OCI-LY7 (cell line): ENCODE results near the gene BMP8B.

Experiments
- CTCF ChIP-seq: fragments of 200-600 bp; sonication (generic); conservative IDR thresholded peaks from 2 replicates; pipeline ENCODE4 v1.5.1; 2014; ENCODE audit warnings: mild to moderate bottlenecking, antibody characterized with exemption, low read length, moderate library complexity, mixed read lengths
- EZH2phosphoT487 ChIP-seq: fragments of 200-600 bp; sonication (generic); IDR thresholded peaks from 2 replicates; pipeline ENCODE4 v1.6.1; 2018; ENCODE audit warnings: low read depth, borderline replicate concordance, mild to moderate bottlenecking, mixed run types, antibody characterized with exemption, low read length, moderate library complexity, mixed read lengths

GRCh38 chr1:39755965-39756659 lies 32.6 kb downstream of the BMP8B start:
- TF ChIP-seq CTCF, result no peak
- TF ChIP-seq EZH2phosphoT487, result no peak
